ENCODE data around the gene STMND1.

- TF ChIP-seq CTCF (IDR thresholded peaks at IDR 0.05; ENCODE audit: insufficient read depth, low read length, poor library complexity, severe bottlenecking) = no peak
- TF ChIP-seq EZH2phosphoT487 (conservative IDR thresholded peaks at IDR 0.05; ENCODE audit: low read length) = no peak
These were observed 48.2 kb downstream of the STMND1 start for GRCh38 chr6:17150096-17150495.
